ENCODE results near the gene ASPSCR1. TPM values are rescaled to one million over a fixed set of nuclear protein-coding genes. Genes with fewer than 3 reads are reported as not detected.

ASPSCR1 gene
- total and polyA plus RNA-seq, 2 of the 13 experiments (the other 11 are each of a cell fraction or from before 2014, with no cell fraction given) = 274 to 314 TPM

DNA sequence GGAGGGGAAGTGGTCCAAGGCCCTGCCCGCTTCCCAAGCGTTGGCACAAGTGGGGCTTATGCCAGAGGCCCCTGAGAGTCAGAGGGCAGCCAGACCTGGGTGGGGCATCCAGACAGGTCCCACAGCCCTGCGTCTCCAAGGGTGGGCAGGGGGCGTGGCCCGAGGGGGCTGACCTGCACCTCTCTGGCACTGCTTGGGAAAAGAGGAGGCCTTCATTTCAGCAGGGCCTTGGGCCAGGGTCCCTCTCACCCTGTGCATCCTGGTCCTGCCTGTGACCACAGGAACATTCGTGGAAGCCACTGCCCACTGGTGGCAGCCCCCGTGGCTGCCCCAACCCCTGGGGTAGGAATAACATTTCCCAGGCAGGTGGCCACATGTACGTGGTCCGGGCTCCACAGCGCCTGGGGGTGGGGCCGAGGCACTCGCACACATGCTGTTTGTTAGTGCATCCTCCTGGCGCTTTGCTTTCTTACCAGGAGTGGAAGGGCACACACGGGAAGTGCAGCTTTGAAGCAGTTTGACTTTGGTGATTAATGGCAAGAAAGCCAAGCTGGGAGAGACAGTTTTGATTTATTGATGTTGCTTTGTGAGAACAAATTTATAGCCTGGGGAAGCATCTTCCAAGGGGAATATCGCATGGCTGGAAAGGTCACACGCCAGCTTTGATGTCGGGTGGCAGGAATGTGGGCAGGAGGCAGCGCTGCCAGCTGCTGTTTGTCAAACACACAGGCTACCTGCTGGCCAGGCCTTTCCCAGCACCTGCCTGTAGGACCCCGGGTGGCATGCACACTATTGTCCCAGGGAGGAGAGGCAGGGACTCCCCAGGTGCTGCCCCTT is 40.9 kb downstream of the ASPSCR1 start (continued):
- TF ChIP-seq, protein P1, sequence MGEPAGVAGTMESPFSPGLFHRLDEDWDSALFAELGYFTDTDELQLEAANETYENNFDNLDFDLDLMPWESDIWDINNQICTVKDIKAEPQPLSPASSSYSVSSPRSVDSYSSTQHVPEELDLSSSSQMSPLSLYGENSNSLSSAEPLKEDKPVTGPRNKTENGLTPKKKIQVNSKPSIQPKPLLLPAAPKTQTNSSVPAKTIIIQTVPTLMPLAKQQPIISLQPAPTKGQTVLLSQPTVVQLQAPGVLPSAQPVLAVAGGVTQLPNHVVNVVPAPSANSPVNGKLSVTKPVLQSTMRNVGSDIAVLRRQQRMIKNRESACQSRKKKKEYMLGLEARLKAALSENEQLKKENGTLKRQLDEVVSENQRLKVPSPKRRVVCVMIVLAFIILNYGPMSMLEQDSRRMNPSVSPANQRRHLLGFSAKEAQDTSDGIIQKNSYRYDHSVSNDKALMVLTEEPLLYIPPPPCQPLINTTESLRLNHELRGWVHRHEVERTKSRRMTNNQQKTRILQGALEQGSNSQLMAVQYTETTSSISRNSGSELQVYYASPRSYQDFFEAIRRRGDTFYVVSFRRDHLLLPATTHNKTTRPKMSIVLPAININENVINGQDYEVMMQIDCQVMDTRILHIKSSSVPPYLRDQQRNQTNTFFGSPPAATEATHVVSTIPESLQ (CRISPR knock-in tag; conservative IDR thresholded peaks at IDR 0.05) = no peak
- TF ChIP-seq REPIN1 (CRISPR knock-in tag; IDR thresholded peaks at IDR 0.05; ENCODE audit: borderline replicate concordance, low read depth) (no peak; the same call in 1 of the 2 replicates), CREB1 (IDR thresholded peaks at IDR 0.05) (no peak), CREB1 (CRISPR knock-in tag; IDR thresholded peaks at IDR 0.05) (no peak), CBFB (CRISPR knock-in tag; IDR thresholded peaks at IDR 0.05) (no peak), RXRA (CRISPR knock-in tag; IDR thresholded peaks at IDR 0.05) (peak; percentile 26; the same call in 1 of the 2 replicates), ZNF891 (CRISPR knock-in tag; IDR thresholded peaks at IDR 0.05) (no peak), ZNF33B (CRISPR knock-in tag; IDR thresholded peaks at IDR 0.05) (no peak), ZNF768 (CRISPR knock-in tag; IDR thresholded peaks at IDR 0.05) (peak; percentile 10; the same call in 1 of the 2 replicates), YEATS2 (CRISPR knock-in tag; IDR thresholded peaks at IDR 0.05; ENCODE audit: borderline replicate concordance) (0 out of 2 replicates have a peak, but pooled peaks have one; percentile 11), PRPF4 (IDR thresholded peaks at IDR 0.05; ENCODE audit: low read depth, low read length, poor library complexity, severe bottlenecking) (peak; percentile 18), TARDBP (CRISPR knock-in tag; IDR thresholded peaks at IDR 0.05) (no peak), TAF1 (CRISPR knock-in tag; IDR thresholded peaks at IDR 0.05) (no peak), ZNF761 (CRISPR knock-in tag; conservative IDR thresholded peaks at IDR 0.05) (no peak), POLR2AphosphoS5 (IDR thresholded peaks at IDR 0.05; ENCODE audit: low read depth, low read length) (peak; percentile 45), ZNF33A (CRISPR knock-in tag; IDR thresholded peaks at IDR 0.05; ENCODE audit: borderline replicate concordance) (no peak), FOXO1 (CRISPR knock-in tag; IDR thresholded peaks at IDR 0.05) (no peak), ZNF451 (CRISPR knock-in tag; IDR thresholded peaks at IDR 0.05) (no peak), CCAR2 (optimal IDR thresholded peaks at IDR 0.05; ENCODE audit: low read depth, low read length) (no peak), CC2D1A (CRISPR knock-in tag; IDR thresholded peaks at IDR 0.05) (no peak), ZBTB42 (CRISPR knock-in tag; IDR thresholded peaks at IDR 0.05) (no peak), NONO (IDR thresholded peaks at IDR 0.05) (no peak), NONO (CRISPR knock-in tag; conservative IDR thresholded peaks at IDR 0.05) (peak; percentile 54; the same call in 1 of the 2 replicates), CEBPG (CRISPR knock-in tag; IDR thresholded peaks at IDR 0.05) (no peak), ZNF703 (CRISPR knock-in tag; IDR thresholded peaks at IDR 0.05; ENCODE audit: borderline replicate concordance) (no peak)
- TF ChIP-seq, protein P2, sequence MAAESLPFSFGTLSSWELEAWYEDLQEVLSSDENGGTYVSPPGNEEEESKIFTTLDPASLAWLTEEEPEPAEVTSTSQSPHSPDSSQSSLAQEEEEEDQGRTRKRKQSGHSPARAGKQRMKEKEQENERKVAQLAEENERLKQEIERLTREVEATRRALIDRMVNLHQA (CRISPR knock-in tag; IDR thresholded peaks at IDR 0.05) = no peak
- TF ChIP-seq, protein P3, sequence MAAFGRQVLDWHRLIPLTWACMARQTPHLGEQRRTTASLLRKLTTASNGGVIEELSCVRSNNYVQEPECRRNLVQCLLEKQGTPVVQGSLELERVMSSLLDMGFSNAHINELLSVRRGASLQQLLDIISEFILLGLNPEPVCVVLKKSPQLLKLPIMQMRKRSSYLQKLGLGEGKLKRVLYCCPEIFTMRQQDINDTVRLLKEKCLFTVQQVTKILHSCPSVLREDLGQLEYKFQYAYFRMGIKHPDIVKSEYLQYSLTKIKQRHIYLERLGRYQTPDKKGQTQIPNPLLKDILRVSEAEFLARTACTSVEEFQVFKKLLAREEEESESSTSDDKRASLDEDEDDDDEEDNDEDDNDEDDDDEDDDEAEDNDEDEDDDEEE (CRISPR knock-in tag; IDR thresholded peaks at IDR 0.05) = 0 out of 2 replicates have a peak, but pooled peaks have one; percentile 54
- TF ChIP-seq, protein P4, sequence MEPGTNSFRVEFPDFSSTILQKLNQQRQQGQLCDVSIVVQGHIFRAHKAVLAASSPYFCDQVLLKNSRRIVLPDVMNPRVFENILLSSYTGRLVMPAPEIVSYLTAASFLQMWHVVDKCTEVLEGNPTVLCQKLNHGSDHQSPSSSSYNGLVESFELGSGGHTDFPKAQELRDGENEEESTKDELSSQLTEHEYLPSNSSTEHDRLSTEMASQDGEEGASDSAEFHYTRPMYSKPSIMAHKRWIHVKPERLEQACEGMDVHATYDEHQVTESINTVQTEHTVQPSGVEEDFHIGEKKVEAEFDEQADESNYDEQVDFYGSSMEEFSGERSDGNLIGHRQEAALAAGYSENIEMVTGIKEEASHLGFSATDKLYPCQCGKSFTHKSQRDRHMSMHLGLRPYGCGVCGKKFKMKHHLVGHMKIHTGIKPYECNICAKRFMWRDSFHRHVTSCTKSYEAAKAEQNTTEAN (CRISPR knock-in tag; conservative IDR thresholded peaks at IDR 0.05) = no peak
